ENCODE results near the gene CELSR1. TPM values are rescaled to one million over a fixed set of nuclear protein-coding genes. Genes with fewer than 3 reads are reported as not detected.

The CELSR1 gene
- total RNA-seq, 1 experiment from 2014 or later: 14.2 TPM

- peak; percentile 98 for ATAC-seq
- intact Hi-C loops (cut with micrococcal nuclease): no loop called here
- peak overlapping the region; percentile 80 for H3K27ac ChIP-seq (ENCODE audit: low read length)
- H3F3A ChIP-seq (ENCODE audit: low read length, unreplicated experiment): no peaks in the 10 kb centered on the region
- peak; percentile 76 for DNase-seq
- TF ChIP-seq EZH2phosphoT487 (IDR thresholded peaks at IDR 0.05; ENCODE audit: borderline replicate concordance, low read length): no peak
- TF ChIP-seq EZH2 (IDR thresholded peaks at IDR 0.05; ENCODE audit: low read length, unreplicated experiment): no peak
- TF ChIP-seq CTCF (conservative IDR thresholded peaks at IDR 0.05; ENCODE audit: low read depth, low read length): no peak
- no TSS peak for BruUV-seq (replicated peaks)
- CTCF ChIA-PET: no interaction called here
- peaks cover 10% of the 10 kb centered on the region; the same call in 1 of the 2 replicates for H3K79me2 ChIP-seq (ENCODE audit: low read length)
- POLR2A ChIA-PET (ENCODE audit: unreplicated experiment): no interaction called here
- H3K4me1 ChIP-seq (ENCODE audit: insufficient read depth, low read length): peaks cover 17% of the 10 kb centered on the region
- H3K27me3 ChIP-seq (ENCODE audit: low read length): no peaks in the 10 kb centered on the region
- H3K36me3 ChIP-seq (ENCODE audit: low read depth, low read length): no peaks in the 10 kb centered on the region
- H3K9me3 ChIP-seq (ENCODE audit: low read length): no peaks in the 10 kb centered on the region
- H3K4me3 ChIP-seq (ENCODE audit: low read length): no peak overlapping the region; the same call in 1 of the 2 replicates
- H3K9ac ChIP-seq (ENCODE audit: low read length): peak overlapping the region; percentile 47
- no peaks in the 10 kb centered on the region for H4K20me1 ChIP-seq (ENCODE audit: low read length)
- H3K9me2 ChIP-seq (replicated peaks; ENCODE audit: low read length): no peaks in the 10 kb centered on the region
- H3K4me2 ChIP-seq (ENCODE audit: low read length): peak overlapping the region; percentile 66
- 0 out of 2 replicates have a peak overlapping the region, but pooled peaks have one; percentile 26 for H2AFZ ChIP-seq (ENCODE audit: low read length)
Measured at GRCh38 chr22:46514592-46515207, 22.7 kb downstream of the CELSR1 start.

- Histone ChIP-seq H3K9me3 (ENCODE audit: low read length) (no peaks in the 10 kb centered on the region), H3K27ac (ENCODE audit: low read length) (peak overlapping the region; percentile 80), H4K20me1 (ENCODE audit: low read length) (no peaks in the 10 kb centered on the region), H3K36me3 (ENCODE audit: low read depth, low read length) (no peaks in the 10 kb centered on the region), H2AFZ (ENCODE audit: low read length) (0 out of 2 replicates have a peak overlapping the region, but pooled peaks have one; percentile 26), H3F3A (ENCODE audit: low read length, unreplicated experiment) (no peaks in the 10 kb centered on the region), H3K4me3 (ENCODE audit: low read length) (no peak overlapping the region; the same call in 1 of the 2 replicates), H3K4me1 (ENCODE audit: insufficient read depth, low read length) (peaks cover 17% of the 10 kb centered on the region), H3K9me2 (replicated peaks; ENCODE audit: low read length) (no peaks in the 10 kb centered on the region), H3K9ac (ENCODE audit: low read length) (peak overlapping the region; percentile 37; the same call in 1 of the 2 replicates), H3K27me3 (ENCODE audit: low read length) (no peaks in the 10 kb centered on the region), H3K79me2 (ENCODE audit: low read length) (peaks cover 10% of the 10 kb centered on the region; the same call in 1 of the 2 replicates), H3K4me2 (ENCODE audit: low read length) (peak overlapping the region; percentile 66)
- POLR2A ChIA-PET (ENCODE audit: unreplicated experiment): no interaction called here
- no peak for TF ChIP-seq EZH2phosphoT487 (IDR thresholded peaks at IDR 0.05; ENCODE audit: borderline replicate concordance, low read length)
- no peak for TF ChIP-seq CTCF (conservative IDR thresholded peaks at IDR 0.05; ENCODE audit: low read depth, low read length)
- no peak for TF ChIP-seq EZH2 (IDR thresholded peaks at IDR 0.05; ENCODE audit: low read length, unreplicated experiment)
- CTCF ChIA-PET: no interaction called here
- no peak for DNase-seq
- no TSS peak for BruUV-seq (replicated peaks)
- intact Hi-C loops (cut with micrococcal nuclease): no loop called here
- ATAC-seq: no peak
Measured at GRCh38 chr22:46513908-46514550, 23.4 kb downstream of the CELSR1 start.

- Histone ChIP-seq H3K4me3 (ENCODE audit: low read length) (no peak overlapping the region), H3K79me2 (ENCODE audit: low read length) (peaks cover 10% of the 10 kb centered on the region; the same call in 1 of the 2 replicates), H4K20me1 (ENCODE audit: low read length) (no peaks in the 10 kb centered on the region), H2AFZ (ENCODE audit: low read length) (no peak overlapping the region), H3F3A (ENCODE audit: low read length, unreplicated experiment) (no peaks in the 10 kb centered on the region), H3K27me3 (ENCODE audit: low read length) (no peaks in the 10 kb centered on the region), H3K27ac (ENCODE audit: low read length) (no peak overlapping the region), H3K36me3 (ENCODE audit: low read depth, low read length) (no peaks in the 10 kb centered on the region), H3K4me1 (ENCODE audit: insufficient read depth, low read length) (peaks cover 17% of the 10 kb centered on the region), H3K4me2 (ENCODE audit: low read length) (no peak overlapping the region), H3K9me3 (ENCODE audit: low read length) (no peaks in the 10 kb centered on the region), H3K9me2 (replicated peaks; ENCODE audit: low read length) (no peaks in the 10 kb centered on the region), H3K9ac (ENCODE audit: low read length) (no peak overlapping the region)
- intact Hi-C loops (cut with micrococcal nuclease): no loop called here
- ChIA-PET POLR2A (ENCODE audit: unreplicated experiment) (no interaction called here), CTCF (no interaction called here)
- no TSS peak for BruUV-seq (replicated peaks)
- ATAC-seq: no peak
- DNase-seq: no peak
- TF ChIP-seq CTCF (conservative IDR thresholded peaks at IDR 0.05; ENCODE audit: low read depth, low read length) (no peak), EZH2 (IDR thresholded peaks at IDR 0.05; ENCODE audit: low read length, unreplicated experiment) (no peak), EZH2phosphoT487 (IDR thresholded peaks at IDR 0.05; ENCODE audit: borderline replicate concordance, low read length) (no peak)
Measured at GRCh38 chr22:46512683-46513082, 24.7 kb downstream of the CELSR1 start.

Data from PC-3 (cell line).